ENCODE measurements around the gene PRDM16. TPM values are rescaled to one million over a fixed set of nuclear protein-coding genes. Genes with fewer than 3 reads are reported as not detected.

Gene PRDM16
- polyA plus RNA-seq, 1 donor from 2014 or later = not detected

DNA sequence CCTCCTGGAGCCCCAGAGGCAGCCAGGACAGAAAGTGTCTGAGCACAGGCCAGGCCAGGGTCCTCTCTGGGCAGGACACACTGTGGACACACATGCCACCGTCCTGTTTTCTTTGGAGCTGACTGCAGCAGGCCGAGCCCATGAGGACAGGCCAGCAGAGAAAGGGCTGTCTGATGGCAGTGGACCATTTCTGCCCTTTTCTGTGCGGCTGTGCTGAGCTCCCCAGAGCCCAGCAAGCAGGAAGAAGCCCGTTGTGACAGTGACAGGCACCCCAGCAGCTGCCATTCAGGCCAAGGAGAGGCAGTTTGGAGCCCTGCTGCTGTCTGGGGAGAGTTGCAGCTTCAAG, 269.7 kb downstream of the PRDM16 start:
- Mint-ChIP-seq H3K27ac (no peak overlapping the region), H3K36me3 (no peaks in the 10 kb centered on the region), H3K27me3 (peaks cover 2% of the 10 kb centered on the region), H3K9me3 (peaks cover 0 to 6% (median 0%) of the 10 kb centered on the region in 3 donors), H3K4me3 (no peak overlapping the region), H3K4me1 (no peaks in the 10 kb centered on the region)

DNA sequence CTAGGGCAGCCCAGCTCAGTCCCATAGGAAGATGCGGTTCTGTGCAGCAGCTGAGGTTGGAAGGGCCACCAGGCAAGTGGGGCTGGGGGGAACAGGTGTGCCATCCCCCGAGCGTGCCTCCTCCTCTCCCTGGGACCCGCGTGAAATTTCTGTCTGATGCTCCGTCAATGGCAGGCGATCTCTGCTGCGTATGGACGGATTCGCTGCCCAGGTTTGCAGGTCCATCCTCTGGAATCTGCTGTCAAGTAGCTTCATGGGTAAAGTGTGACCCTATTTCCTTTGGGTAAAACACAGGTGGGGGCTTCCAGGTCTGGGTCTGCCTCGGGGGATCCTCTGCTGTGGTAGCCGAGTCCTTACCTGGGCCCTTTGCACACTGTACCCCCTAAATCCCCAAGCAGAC, 270.9 kb downstream of the PRDM16 start:
- Mint-ChIP-seq H3K4me1 (no peaks in the 10 kb centered on the region), H3K4me3 (no peak overlapping the region), H3K9me3 (peaks cover 8 to 16% (median 9%) of the 10 kb centered on the region in 3 donors), H3K27ac (no peak overlapping the region), H3K36me3 (no peaks in the 10 kb centered on the region), H3K27me3 (peaks cover 2% of the 10 kb centered on the region)

DNA sequence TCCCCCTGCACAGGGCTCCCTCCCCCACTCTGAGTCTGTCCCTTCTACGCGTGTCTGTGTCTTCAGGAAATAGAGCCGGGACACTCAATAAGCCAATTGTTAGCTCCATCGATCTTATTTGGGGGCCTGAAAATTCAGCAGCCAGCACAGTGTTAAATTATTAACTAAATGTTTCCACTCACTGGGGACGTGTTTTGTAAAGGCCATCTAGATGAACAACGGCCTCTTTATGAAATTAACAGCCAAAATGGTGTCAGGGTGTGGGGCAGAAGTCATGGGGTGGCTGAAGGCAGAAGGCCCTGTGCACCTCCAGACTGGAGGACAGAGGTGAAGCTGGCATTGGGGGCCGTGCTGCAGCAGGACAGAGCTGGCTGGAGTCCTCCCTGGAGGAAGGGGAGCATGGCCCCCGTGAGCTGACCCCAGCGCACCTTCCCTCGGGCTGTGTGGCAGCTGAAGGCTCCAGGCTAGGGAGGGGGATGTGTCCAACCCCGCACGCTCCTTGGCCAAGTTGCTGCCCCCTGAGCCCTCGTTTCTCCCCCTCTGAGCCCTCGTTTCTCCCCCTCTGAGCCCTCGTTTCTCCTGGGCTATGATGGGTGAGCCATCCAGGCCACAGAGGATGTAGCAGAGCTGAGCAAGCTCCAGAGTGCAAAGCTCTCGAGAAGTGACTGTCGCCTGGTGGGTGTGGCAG, 271.7 kb downstream of the PRDM16 start:
- Mint-ChIP-seq H3K27ac (no peak overlapping the region), H3K36me3 (no peaks in the 10 kb centered on the region), H3K9me3 (peaks cover 10 to 18% (median 13%) of the 10 kb centered on the region in 3 donors)

DNA sequence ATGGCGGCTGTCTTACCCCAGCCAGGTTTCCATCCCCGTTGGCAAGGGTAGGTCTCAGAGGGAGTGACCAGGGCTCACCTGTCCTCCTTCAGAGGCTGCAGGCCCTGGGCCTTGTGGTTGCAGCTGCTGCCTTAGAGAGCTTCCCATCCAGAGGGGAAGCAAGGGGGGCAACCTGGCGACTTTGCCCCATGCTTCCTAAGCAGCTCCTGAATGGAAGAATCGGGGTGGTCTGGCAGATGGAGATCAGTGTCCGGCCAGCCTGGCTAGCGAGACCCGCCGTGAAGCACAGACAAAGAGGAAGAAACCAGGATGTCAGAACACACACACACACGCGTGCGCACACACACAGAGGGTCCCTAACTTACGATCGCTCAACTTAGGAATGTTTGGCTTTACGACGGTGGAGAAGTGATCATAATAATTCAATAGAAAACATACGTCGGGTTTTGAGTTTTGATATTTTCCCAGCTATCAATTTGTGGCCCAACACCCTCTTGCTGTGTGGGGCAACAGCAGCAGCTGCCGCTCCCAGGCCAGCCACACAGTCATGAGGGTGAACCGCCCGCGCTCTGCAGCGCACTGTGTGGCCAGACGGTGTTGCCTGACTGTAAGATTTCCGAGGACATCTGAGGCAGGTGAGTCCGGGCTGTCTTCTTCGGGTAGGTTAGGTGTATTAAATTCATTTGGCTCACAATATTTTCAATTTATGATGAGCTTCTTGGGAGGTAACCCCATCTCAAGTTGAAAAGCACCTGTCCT, 272.4 kb downstream of the PRDM16 start:
- H3K36me3 Mint-ChIP-seq = no peaks in the 10 kb centered on the region
- H3K9me3 Mint-ChIP-seq = peaks cover 10 to 18% (median 13%) of the 10 kb centered on the region in 3 donors
- no peak overlapping the region for H3K4me3 Mint-ChIP-seq
- no peaks in the 10 kb centered on the region for H3K4me1 Mint-ChIP-seq
- H3K27me3 Mint-ChIP-seq = peaks cover 2% of the 10 kb centered on the region
- H3K27ac Mint-ChIP-seq = no peak overlapping the region

More for the DNA sequence above, 271.7 kb downstream of the PRDM16 start:
- H3K27me3 Mint-ChIP-seq = peaks cover 2% of the 10 kb centered on the region
- no peaks in the 10 kb centered on the region for H3K4me1 Mint-ChIP-seq
- no peak overlapping the region for H3K4me3 Mint-ChIP-seq

DNA sequence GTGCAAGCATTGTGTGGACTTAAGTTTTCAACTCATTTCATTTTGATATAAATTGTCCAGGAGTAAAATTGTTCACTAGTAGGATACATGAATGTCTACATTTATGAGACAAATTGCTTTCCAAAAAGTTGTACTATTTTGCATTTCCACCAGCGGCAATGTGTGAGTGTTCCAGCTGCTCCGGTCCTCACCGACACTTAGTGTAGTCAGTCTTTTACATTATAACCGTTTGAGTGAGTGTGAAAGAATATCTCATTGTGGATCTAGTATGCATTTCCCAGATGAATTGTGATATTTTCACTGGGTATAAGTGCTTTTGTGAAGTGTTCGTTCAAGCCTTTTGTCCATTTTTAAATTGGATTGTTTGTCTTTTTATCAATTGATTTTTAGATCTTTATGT, 274.0 kb downstream of the PRDM16 start:
- peaks cover 2% of the 10 kb centered on the region for H3K27me3 Mint-ChIP-seq
- H3K27ac Mint-ChIP-seq = no peak overlapping the region
- H3K9me3 Mint-ChIP-seq = peaks cover 10 to 18% (median 13%) of the 10 kb centered on the region in 3 donors

DNA sequence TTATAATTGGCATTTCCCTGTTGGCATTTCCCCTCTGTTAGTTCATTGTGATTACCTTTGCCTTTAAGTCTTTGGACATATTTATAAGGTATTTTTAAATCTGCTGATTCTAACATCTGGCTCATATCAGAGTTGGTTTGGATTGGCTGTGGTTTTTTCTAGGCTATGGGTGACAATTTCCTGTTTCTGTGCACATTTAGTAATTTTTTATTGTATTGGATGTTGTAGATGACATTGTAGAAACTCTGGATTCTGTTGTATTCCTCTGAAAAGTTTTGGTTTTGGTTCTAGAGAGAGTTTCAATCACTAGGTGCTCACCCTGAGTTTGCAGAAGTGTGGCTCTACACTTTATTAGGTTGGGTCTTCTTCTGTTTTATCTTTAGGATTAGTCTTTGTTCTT, 275.4 kb downstream of the PRDM16 start:
- Mint-ChIP-seq H3K36me3 (no peaks in the 10 kb centered on the region), H3K4me3 (no peak overlapping the region), H3K27me3 (no peaks in the 10 kb centered on the region), H3K9me3 (peaks cover 10 to 18% (median 13%) of the 10 kb centered on the region in 3 donors), H3K4me1 (no peaks in the 10 kb centered on the region), H3K27ac (no peak overlapping the region)

More for the DNA sequence above, 274.0 kb downstream of the PRDM16 start:
- H3K4me3 Mint-ChIP-seq = peak overlapping the region in 1 of 4 donors; percentile 9
- no peaks in the 10 kb centered on the region for H3K4me1 Mint-ChIP-seq
- no peaks in the 10 kb centered on the region for H3K36me3 Mint-ChIP-seq

DNA sequence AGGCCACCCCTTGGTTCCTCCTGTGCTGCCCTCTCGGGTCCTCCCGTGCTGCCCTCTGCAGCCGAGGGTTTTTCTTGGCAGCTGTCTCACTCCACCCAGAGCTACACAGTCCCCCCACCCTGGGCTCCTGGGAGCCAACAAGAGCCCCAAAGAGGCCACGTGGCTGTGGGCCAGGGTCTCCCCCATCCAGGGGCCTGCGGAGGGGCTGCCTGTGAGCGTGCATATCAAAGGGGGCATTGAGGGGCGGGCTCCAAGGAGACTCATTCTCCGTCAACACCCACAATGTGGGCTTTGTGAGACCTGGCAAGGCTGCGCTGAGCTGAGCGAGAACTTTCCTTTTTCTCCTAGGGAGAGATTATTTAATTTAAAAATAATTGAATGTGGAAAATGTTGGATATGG, 276.8 kb downstream of the PRDM16 start:
- Mint-ChIP-seq H3K36me3 (no peaks in the 10 kb centered on the region), H3K27ac (no peak overlapping the region), H3K4me1 (no peaks in the 10 kb centered on the region), H3K27me3 (no peaks in the 10 kb centered on the region), H3K4me3 (no peak overlapping the region), H3K9me3 (peaks cover 10 to 18% (median 13%) of the 10 kb centered on the region in 3 donors)

DNA sequence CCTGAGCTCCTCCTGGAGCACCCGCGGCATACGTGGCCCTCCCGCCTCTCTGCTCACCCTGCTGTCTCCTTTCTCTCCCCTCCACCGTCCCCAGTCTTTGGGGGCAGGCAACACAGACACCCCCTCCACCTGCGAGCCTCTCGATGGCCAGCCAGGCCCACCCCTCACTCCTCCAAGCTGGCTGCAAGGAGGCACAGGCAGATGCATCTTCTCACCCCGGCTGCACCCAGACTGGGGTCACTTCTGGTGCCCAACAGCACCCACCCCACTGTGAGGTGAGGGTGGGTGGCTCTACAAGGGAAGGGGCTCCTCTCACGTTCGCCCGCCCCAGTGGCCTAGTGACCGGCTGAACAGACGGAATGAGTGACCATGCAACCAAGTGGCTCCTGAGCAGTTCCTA, 277.5 kb downstream of the PRDM16 start:
- H3K27me3 Mint-ChIP-seq = no peaks in the 10 kb centered on the region
- no peak overlapping the region for H3K27ac Mint-ChIP-seq
- peaks cover 10 to 18% (median 13%) of the 10 kb centered on the region in 3 donors for H3K9me3 Mint-ChIP-seq
- no peak overlapping the region for H3K4me3 Mint-ChIP-seq
- H3K4me1 Mint-ChIP-seq = no peaks in the 10 kb centered on the region
- no peaks in the 10 kb centered on the region for H3K36me3 Mint-ChIP-seq

DNA sequence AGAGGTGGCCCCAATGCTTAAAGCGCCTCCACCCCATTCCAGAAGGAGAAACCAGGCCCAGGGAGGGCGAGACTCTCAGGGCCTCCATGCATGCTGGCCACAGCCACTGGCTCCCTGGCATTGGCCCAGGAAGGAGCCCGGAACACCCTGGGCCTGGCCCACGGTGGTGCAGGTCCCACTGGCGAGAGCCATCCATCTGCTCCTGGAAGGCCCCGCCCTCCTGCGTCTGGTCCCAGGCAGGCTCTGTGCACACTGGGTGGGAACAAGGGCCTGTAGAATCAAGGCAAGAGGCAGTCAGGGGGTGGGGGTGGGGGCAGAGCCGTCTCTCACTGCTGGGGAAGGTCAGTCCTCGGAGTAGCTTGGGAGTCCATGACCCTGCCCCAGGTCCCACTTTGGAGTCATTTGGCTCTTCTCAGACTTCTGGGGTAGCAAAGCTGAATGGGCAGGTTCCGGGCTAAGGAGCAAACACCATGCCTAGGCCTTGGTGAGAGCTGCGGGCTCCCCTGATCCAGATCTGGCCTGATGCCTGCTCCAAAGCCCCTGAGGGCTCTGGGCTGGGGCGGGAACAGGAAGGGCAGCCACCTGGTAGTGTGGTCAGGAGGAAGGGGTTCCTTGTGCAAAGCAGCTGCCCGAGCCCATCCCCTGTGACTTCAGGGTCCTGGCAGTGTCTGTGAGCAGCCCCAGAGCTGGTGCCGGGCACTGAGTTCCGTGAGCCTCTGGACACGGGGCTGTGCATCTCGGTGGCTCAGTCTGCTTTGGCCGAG, 278.4 kb downstream of the PRDM16 start:
- Mint-ChIP-seq H3K9me3 (peaks cover 10 to 18% (median 13%) of the 10 kb centered on the region in 3 donors), H3K4me1 (peaks cover 0 to 1% (median 0%) of the 10 kb centered on the region in 3 donors), H3K27ac (no peak overlapping the region), H3K4me3 (peak overlapping the region in 1 of 4 donors; percentile 27), H3K36me3 (no peaks in the 10 kb centered on the region), H3K27me3 (no peaks in the 10 kb centered on the region)

DNA sequence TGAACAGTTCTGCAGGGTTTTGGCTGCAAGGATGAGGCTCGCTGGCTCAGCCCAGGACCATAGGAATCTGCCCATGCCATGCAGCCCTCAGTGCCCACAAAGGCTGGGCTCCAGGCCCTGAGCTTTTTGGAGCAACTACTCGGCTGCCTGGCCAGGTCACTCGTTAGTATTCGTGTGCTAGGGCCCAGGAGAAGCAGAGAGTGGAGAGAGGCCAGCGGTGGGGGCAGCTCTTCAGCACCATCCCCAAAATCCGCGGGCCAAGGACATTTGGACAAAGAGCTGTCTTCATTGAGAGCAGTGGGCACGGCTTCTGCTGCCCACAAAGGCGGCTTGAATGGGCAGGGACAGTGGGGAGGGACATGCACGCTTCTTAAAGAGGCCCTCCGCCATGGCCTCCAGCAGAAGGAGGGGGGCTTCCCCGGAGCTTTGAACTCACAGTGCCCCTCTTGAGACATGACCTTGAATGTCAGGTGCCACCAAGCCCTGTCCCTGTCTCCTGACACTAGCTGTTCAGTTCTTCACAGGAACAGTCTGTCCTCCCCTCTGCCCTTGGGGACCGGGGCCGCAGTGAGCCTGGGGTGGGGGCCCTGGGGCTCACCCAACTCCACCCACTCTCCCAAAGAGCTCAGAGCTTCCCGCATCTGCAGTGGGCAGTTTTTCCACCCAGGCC, 279.3 kb downstream of the PRDM16 start:
- peak overlapping the region in 1 of 4 donors; percentile 27 for H3K4me3 Mint-ChIP-seq
- no peaks in the 10 kb centered on the region for H3K27me3 Mint-ChIP-seq
- no peaks in the 10 kb centered on the region for H3K36me3 Mint-ChIP-seq
- H3K27ac Mint-ChIP-seq = no peak overlapping the region
- peaks cover 10 to 13% (median 12%) of the 10 kb centered on the region in 3 donors for H3K9me3 Mint-ChIP-seq
- H3K4me1 Mint-ChIP-seq = peaks cover 0 to 3% (median 0%) of the 10 kb centered on the region in 3 donors

DNA sequence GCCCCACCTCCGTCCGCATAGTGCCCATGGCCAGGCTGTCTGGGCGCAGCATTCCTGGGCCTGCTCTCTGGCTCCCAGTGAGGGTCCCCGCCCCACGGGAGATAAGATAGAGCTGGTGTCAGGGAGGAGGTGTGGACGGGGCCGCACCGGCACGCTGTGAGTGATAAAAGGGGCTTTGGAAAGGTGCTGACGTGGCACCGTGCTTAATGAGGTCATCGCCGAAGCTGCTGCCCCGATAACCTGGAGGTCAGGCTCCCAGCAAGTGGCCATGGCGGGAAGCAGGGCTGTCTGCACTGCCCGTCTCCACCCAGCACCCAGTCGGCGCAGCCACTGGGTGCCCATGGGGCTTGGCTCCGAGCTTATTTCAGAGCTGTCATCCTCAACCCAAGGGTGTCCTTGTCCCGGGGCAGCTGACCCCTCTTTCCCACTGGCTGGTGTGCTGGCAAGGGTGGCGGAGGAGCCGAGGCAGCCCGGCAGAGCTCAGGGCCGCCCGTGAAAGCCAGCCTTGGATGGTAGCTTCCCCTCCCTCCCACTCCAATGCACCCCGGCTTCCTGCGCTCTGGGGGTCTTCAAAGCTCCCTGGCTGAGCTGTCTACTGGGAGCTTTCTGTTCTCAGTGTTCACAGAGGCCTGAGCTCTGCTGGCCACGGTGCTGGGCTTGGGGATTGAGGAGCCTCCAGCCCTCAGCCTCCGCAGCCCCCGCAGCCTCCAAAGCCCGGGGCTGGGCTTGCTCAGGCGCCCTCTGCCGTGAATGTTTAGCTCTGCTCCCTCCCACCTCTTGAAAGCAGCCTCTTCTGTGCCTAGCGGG, 280.4 kb downstream of the PRDM16 start:
- peaks cover under 1% of the 10 kb centered on the region for H3K27me3 Mint-ChIP-seq
- H3K36me3 Mint-ChIP-seq = no peaks in the 10 kb centered on the region

DNA sequence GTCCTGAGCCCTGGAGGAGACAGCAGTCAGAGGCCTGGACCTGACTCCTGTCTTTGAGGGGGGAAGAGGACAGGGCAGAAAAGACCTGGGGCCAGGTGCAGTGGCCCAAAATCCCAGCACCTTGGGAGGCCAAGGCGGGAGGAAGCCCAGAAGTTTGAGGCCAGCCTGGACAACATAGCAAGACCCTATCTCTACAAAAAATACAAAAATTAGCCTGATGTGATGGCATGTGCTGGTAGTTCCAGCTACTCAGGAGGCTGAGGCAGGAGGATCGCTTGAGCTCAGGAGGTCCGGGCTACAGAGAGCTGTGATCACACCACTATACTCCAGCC, 280.9 kb downstream of the PRDM16 start:
- Mint-ChIP-seq H3K9me3 (peaks cover under 1 to 3% (median 1%) of the 10 kb centered on the region in 3 donors), H3K4me3 (no peak overlapping the region), H3K36me3 (no peaks in the 10 kb centered on the region), H3K27me3 (peaks cover 1% of the 10 kb centered on the region), H3K27ac (no peak overlapping the region), H3K4me1 (peaks cover 0 to 3% (median 0%) of the 10 kb centered on the region in 3 donors)

More for the DNA sequence above, 280.4 kb downstream of the PRDM16 start:
- Mint-ChIP-seq H3K27ac (no peak overlapping the region), H3K4me1 (peaks cover 0 to 3% (median 0%) of the 10 kb centered on the region in 3 donors), H3K4me3 (no peak overlapping the region), H3K9me3 (peaks cover 4 to 8% (median 7%) of the 10 kb centered on the region in 3 donors)

DNA sequence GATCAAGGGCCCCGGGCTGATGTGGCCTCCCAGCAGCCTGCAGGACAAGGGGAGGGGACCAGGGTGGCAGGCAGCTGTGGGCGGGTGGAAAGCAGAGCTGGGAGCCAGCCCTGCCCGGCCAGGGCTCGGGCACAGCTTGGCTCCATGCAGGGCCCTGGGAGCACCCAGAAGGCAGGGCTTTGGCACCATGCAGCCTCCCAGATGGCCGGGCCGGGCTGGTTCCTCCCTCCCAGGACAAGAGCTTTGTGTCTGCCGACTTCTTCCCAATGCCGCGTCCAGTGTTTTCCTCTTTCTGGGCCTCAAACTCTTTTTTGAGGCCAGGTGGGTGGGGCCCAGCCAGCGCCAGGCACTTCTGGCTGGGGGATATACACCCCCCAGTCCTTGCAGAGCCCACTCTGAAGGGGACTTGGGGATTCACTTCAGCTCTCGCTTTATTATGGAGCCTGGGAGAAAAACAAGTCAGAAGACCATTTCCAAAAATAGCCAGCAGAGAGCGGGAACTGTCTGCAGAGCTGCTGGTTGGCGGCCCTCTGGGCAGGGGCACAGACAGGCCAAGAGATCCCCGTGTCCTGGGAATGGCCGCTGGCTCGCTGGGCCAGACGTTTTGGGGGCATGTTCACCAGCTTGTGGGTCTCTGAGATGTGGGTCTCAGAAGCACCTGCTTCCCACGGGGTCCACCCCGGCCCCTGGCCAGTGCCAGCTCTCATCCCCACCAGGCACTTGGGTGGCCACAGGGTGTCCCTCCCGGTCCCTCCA, 281.7 kb downstream of the PRDM16 start:
- H3K36me3 Mint-ChIP-seq = no peaks in the 10 kb centered on the region
- peaks cover 1% of the 10 kb centered on the region for H3K27me3 Mint-ChIP-seq
- H3K27ac Mint-ChIP-seq = no peak overlapping the region
- peaks cover 0 to 3% (median 0%) of the 10 kb centered on the region in 3 donors for H3K4me1 Mint-ChIP-seq
- no peaks in the 10 kb centered on the region for H3K9me3 Mint-ChIP-seq
- no peak overlapping the region for H3K4me3 Mint-ChIP-seq

Data from IgD-negative memory B cell (primary cell).